IPS DF 6.9 (cell line): Measurements from ENCODE around the gene KSR1.

Experiments
- DNase-seq: peaks from one replicate; pipeline ENCODE4 v3.0.0-alpha.2; 2013; ENCODE audit warnings: low read depth, low spot score
- H3K27ac ChIP-seq: one replicate; pipeline ENCODE4 v1.5.1; 2013; ENCODE audit warnings: low read length, control low read depth
- H3K27me3 ChIP-seq: 2 replicates; pipeline ENCODE4 v1.6.1; 2013; ENCODE audit warnings: mild to moderate bottlenecking, low read length; ENCODE audit not compliant: control insufficient read depth, insufficient read depth
- H3K36me3 ChIP-seq: 2 replicates; pipeline ENCODE4 v1.6.1; 2013; ENCODE audit warnings: low read length; ENCODE audit not compliant: control insufficient read depth, insufficient read depth
- H3K4me1 ChIP-seq: 2 replicates; pipeline ENCODE4 v1.6.1; 2013; ENCODE audit warnings: low read length; ENCODE audit not compliant: control insufficient read depth, insufficient read depth
- H3K4me3 ChIP-seq: 2 replicates; pipeline ENCODE4 v1.5.1; 2013; ENCODE audit warnings: mild to moderate bottlenecking, low read length
- H3K9me3 ChIP-seq: 2 replicates; pipeline ENCODE4 v1.6.1; 2013; ENCODE audit warnings: low read length, inconsistent platforms; ENCODE audit not compliant: control insufficient read depth, insufficient read depth
- WGBS: extraction: QIAGEN DNeasy Blood & Tissue Kit; methylation state at CpG from one replicate; pipeline ENCODE4 v1.1.7; 2013; ENCODE audit warnings: mixed read lengths, missing lambda C conversion rate; ENCODE audit not compliant: insufficient read length, insufficient coverage; 5-methylcytosine and 5-hydroxymethylcytosine counted together

Gene KSR1

DNA sequence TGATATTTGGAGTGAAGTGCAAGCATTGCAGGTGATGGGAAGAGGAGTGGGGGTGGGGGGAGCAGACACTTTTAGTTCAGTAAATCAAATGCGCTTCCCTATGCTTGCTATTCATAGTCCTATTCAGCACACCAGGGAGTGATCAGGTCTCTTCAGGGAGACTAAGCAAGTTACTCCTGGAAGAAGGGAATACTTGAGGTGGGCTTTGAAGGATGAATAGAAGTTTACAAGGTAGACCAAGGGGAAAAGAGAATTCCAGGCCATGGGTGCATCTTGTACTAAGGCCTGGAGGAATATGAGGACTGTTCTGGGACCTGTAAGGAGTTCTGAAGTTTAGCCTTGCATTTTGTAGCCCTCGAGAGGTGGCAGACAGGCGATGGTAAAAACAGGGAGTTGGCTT lies 134.6 kb downstream of the KSR1 start:
- no CpG with 5 or more reads among the region's 3 CpGs for WGBS

GRCh38 chr17:27591986-27592385 lies 135.7 kb downstream of the KSR1 start:
- Histone ChIP-seq H3K27me3 (no peaks in the 10 kb centered on the region), H3K9me3 (no peaks in the 10 kb centered on the region), H3K27ac (no peak overlapping the region), H3K36me3 (peaks cover 2% of the 10 kb centered on the region; the same call in 1 of the 2 replicates), H3K4me1 (no peaks in the 10 kb centered on the region), H3K4me3 (no peak overlapping the region)
- DNase-seq = no peak
- WGBS = no CpG with 5 or more reads among the region's 3 CpGs

More for the DNA sequence above, 134.6 kb downstream of the KSR1 start:
- H3K4me3 ChIP-seq = no peak overlapping the region
- H3K27ac ChIP-seq = no peak overlapping the region
- H3K9me3 ChIP-seq = no peaks in the 10 kb centered on the region
- DNase-seq = no peak
- H3K36me3 ChIP-seq = no peaks in the 10 kb centered on the region; the same call in 1 of the 2 replicates
- H3K4me1 ChIP-seq = no peaks in the 10 kb centered on the region
- no peaks in the 10 kb centered on the region for H3K27me3 ChIP-seq

GRCh38 chr17:27593232-27593856 lies 137.1 kb downstream of the KSR1 start:
- no peaks in the 10 kb centered on the region for H3K4me1 ChIP-seq
- DNase-seq = no peak
- WGBS = no CpG with 5 or more reads among the region's 9 CpGs
- H3K4me3 ChIP-seq = no peak overlapping the region
- no peaks in the 10 kb centered on the region for H3K27me3 ChIP-seq
- H3K27ac ChIP-seq = no peak overlapping the region
- no peaks in the 10 kb centered on the region for H3K9me3 ChIP-seq
- H3K36me3 ChIP-seq = peaks cover 2% of the 10 kb centered on the region; the same call in 1 of the 2 replicates

DNA sequence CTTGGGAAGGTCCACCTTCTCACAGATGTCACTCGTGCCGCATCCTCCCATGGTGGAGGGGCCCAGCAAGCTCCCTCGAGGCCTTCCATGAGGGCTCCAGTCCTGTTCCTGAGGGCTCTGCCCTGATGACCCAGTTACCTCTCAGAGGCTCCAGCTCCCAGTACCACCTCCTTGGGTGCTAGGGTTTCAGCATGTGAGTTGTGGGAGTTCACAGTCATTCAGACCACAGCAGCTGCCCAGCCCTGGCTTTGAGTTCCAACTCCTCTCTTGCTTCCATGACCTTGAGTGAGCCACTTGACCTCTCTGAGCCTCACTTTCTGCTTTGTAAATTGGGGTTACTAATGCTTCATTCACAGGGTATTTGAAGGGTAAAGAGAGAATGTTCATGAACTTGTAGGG lies 137.6 kb downstream of the KSR1 start:
- WGBS = no CpG with 5 or more reads among the region's 3 CpGs
- Histone ChIP-seq H3K9me3 (no peaks in the 10 kb centered on the region), H3K36me3 (peaks cover 2% of the 10 kb centered on the region; the same call in 1 of the 2 replicates), H3K4me3 (no peak overlapping the region), H3K27me3 (no peaks in the 10 kb centered on the region), H3K27ac (no peak overlapping the region), H3K4me1 (no peaks in the 10 kb centered on the region)
- no peak for DNase-seq

DNA sequence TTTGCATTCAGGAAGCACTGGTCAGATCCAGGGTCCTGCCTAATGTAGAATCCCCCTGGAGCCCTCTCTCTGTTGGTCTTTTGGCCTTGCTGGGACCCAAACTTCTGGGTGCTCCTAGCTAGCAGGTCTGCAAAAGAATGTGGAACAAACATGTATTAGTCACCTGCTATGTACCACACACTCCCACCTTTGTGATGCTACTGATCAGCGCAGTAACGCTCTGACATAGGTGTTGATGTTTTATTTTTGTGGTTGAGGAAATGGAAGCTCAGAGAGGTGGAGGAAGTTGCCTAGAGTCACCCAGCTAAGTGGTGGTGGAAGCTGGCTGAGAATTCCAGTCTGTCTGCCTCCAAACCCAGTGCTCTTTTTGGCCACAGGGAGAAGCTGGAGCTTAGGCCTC lies 139.0 kb downstream of the KSR1 start:
- H3K9me3 ChIP-seq = no peaks in the 10 kb centered on the region
- no peak overlapping the region for H3K4me3 ChIP-seq
- WGBS = no CpG with 5 or more reads among the region's 2 CpGs
- H3K27me3 ChIP-seq = no peaks in the 10 kb centered on the region
- no peaks in the 10 kb centered on the region for H3K4me1 ChIP-seq
- H3K36me3 ChIP-seq = peaks cover 2% of the 10 kb centered on the region; the same call in 1 of the 2 replicates
- H3K27ac ChIP-seq = no peak overlapping the region
- DNase-seq = no peak

DNA sequence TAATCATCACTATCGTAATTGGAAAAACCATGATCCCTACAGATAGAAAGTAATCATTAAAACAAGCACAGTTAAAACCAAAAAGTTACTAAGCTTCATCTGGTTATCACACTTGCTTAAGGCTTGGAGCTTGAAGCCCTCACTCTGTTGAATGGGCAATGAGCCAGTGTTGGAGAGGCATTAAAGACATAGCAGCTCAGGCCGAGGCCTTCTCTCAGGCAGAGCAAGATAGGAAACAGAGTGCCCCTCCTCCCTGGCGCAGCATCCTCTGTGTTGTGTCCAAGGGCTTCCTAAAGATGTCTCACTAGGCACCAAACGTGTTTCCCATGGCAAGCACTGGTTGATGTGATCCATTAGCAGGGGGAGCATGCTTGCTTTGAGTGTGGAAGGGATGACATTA lies 139.8 kb downstream of the KSR1 start:
- H3K4me3 ChIP-seq = no peak overlapping the region
- no peaks in the 10 kb centered on the region for H3K4me1 ChIP-seq
- peaks cover 2% of the 10 kb centered on the region; the same call in 1 of the 2 replicates for H3K36me3 ChIP-seq
- H3K27ac ChIP-seq = no peak overlapping the region
- H3K9me3 ChIP-seq = no peaks in the 10 kb centered on the region
- no peak for DNase-seq
- WGBS = no CpG with 5 or more reads among the region's 4 CpGs
- no peaks in the 10 kb centered on the region for H3K27me3 ChIP-seq

- no peak overlapping the region for H3K27ac ChIP-seq
- H3K9me3 ChIP-seq = no peaks in the 10 kb centered on the region
- WGBS = no CpG with 5 or more reads among the region's 9 CpGs
- H3K27me3 ChIP-seq = no peaks in the 10 kb centered on the region
- no peaks in the 10 kb centered on the region for H3K4me1 ChIP-seq
- H3K4me3 ChIP-seq = no peak overlapping the region
- no peak for DNase-seq
- H3K36me3 ChIP-seq = peaks cover 2% of the 10 kb centered on the region; the same call in 1 of the 2 replicates
These were observed 140.4 kb downstream of the KSR1 start for GRCh38 chr17:27596566-27597187.

GRCh38 chr17:27597188-27597580 lies 140.9 kb downstream of the KSR1 start:
- Histone ChIP-seq H3K27ac (no peak overlapping the region), H3K4me3 (no peak overlapping the region), H3K4me1 (no peaks in the 10 kb centered on the region), H3K9me3 (no peaks in the 10 kb centered on the region), H3K27me3 (no peaks in the 10 kb centered on the region), H3K36me3 (peaks cover 2% of the 10 kb centered on the region; the same call in 1 of the 2 replicates)
- 100% methylated on average over 3 of the region's 10 CpGs for WGBS
- DNase-seq = no peak

GRCh38 chr17:27597783-27598320 lies 141.6 kb downstream of the KSR1 start:
- no peaks in the 10 kb centered on the region for H3K27me3 ChIP-seq
- H3K9me3 ChIP-seq = no peaks in the 10 kb centered on the region
- WGBS = no CpG with 5 or more reads among the region's 5 CpGs
- no peaks in the 10 kb centered on the region for H3K4me1 ChIP-seq
- no peak overlapping the region for H3K27ac ChIP-seq
- H3K36me3 ChIP-seq = peaks cover 2% of the 10 kb centered on the region; the same call in 1 of the 2 replicates
- H3K4me3 ChIP-seq = no peak overlapping the region
- DNase-seq = no peak

DNA sequence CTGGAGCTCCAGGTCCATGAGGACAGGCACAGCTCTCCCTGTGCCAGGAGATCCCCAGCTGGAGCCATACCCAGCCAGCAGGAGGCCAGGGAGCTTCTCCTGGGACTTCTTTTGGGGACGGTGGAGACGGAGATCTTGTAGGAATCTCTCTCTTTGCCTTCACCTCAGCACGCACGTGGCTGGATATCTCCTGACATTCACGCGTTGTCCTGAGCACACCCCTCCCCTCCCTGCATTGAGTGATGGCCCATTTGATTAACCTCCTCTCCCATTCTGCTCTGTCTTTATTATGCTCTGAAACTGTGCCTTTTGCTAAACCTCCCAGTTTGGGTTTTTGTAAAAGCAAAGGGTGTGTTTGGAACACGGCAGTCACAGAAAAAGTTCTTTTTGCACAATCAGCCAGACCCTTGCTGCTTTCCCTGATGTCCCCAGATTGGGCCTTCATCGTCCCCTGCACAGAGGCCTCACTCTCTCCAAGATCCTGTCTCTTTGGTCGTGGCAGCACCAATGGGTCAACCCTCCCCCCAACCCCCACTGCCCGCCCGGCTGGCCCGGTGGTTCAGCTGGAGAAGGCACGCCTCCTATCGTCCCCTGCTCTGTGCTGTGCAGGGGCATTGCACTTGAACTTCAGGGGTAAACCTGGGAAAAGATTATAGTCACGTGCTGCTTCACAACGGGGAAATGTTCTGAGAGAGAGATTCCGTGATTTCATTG lies 142.2 kb downstream of the KSR1 start:
- no peak for DNase-seq
- Histone ChIP-seq H3K27ac (no peak overlapping the region), H3K9me3 (no peaks in the 10 kb centered on the region), H3K4me3 (no peak overlapping the region), H3K36me3 (peaks cover 2% of the 10 kb centered on the region; the same call in 1 of the 2 replicates), H3K27me3 (no peaks in the 10 kb centered on the region), H3K4me1 (no peaks in the 10 kb centered on the region)
- WGBS = no CpG with 5 or more reads among the region's 17 CpGs
